Testis (tissue), 2 donors: ENCODE data around the gene EPHX1.

Experiments
- POLR2A ChIP-seq: fragments of 450-650 bp; IDR thresholded peaks from one replicate; pipeline ENCODE4 v1.6.1; 2017; ENCODE audit warnings: antibody characterized with exemption, mild to moderate bottlenecking, moderate library complexity
- TF ChIP-seq, protein P1 (sequence below), 3 experiments: fragments of 450-650 bp in 2 of 3; fragments of 200-600 bp in 1 of 3; sonication (generic) in 1 of 3; IDR thresholded peaks; one replicate each; pipeline ENCODE4 v1.5.1; 2016 to 2019; ENCODE audit warnings: antibody characterized with exemption in 3 of 3, mild to moderate bottlenecking in 2 of 3, moderate library complexity in 1 of 3

DNA sequence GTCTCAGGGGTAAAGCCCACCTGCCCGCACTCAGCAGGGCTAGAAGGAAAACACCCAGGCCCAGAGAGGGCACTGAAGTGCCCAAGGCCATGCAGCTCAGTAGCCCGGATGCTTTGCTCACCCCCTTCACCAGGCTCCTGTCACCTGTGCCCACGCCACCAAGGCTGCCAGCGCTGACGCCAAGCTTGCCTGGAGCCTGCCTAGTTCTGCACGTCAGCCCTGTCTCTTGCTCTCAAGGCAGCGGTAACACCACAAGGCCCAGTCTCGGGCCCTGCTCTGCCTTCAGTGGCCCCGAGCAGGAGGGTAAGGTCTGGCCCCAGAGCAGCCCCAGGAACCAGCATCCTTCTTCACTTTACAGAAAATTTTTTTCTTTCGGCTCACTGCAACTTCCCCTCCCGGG is 64.5 kb downstream of the EPHX1 start:
- TF ChIP-seq, protein P1, sequence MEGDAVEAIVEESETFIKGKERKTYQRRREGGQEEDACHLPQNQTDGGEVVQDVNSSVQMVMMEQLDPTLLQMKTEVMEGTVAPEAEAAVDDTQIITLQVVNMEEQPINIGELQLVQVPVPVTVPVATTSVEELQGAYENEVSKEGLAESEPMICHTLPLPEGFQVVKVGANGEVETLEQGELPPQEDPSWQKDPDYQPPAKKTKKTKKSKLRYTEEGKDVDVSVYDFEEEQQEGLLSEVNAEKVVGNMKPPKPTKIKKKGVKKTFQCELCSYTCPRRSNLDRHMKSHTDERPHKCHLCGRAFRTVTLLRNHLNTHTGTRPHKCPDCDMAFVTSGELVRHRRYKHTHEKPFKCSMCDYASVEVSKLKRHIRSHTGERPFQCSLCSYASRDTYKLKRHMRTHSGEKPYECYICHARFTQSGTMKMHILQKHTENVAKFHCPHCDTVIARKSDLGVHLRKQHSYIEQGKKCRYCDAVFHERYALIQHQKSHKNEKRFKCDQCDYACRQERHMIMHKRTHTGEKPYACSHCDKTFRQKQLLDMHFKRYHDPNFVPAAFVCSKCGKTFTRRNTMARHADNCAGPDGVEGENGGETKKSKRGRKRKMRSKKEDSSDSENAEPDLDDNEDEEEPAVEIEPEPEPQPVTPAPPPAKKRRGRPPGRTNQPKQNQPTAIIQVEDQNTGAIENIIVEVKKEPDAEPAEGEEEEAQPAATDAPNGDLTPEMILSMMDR (IDR thresholded peaks at IDR 0.05) = no peak
- no peak for TF ChIP-seq POLR2A
